KMS-11 (cell line): Measurements from ENCODE around the gene CFAP92.

Source experiments
- H2AFZ ChIP-seq: fragments of 200-600 bp; sonication (generic); 2 replicates; pipeline ENCODE4 v1.6.1; 2016; ENCODE audit warnings: antibody characterized with exemption, mixed run types, low read depth
- H3K27ac ChIP-seq: fragments of 200-600 bp; sonication (generic); 2 replicates; pipeline ENCODE4 v1.6.1; 2016; ENCODE audit warnings: mild to moderate bottlenecking, mixed run types
- H3K27me3 ChIP-seq: fragments of 200-600 bp; sonication (generic); 2 replicates; pipeline ENCODE4 v1.6.1; 2017; ENCODE audit warnings: mild to moderate bottlenecking, low read depth, mixed run types, moderate library complexity; ENCODE audit not compliant: insufficient read depth
- H3K36me3 ChIP-seq: fragments of 200-600 bp; sonication (generic); 2 replicates; pipeline ENCODE4 v1.6.1; 2017; ENCODE audit warnings: mild to moderate bottlenecking, mixed run types; ENCODE audit not compliant: insufficient read depth
- H3K4me1 ChIP-seq: fragments of 200-600 bp; sonication (generic); 2 replicates; pipeline ENCODE4 v1.6.1; 2016; ENCODE audit warnings: mild to moderate bottlenecking, low read depth, mixed run types; ENCODE audit not compliant: poor library complexity, severe bottlenecking
- H3K4me2 ChIP-seq: fragments of 200-600 bp; sonication (generic); 2 replicates; pipeline ENCODE4 v1.7.0; 2016; ENCODE audit warnings: mild to moderate bottlenecking, mixed run types
- H3K4me3 ChIP-seq: fragments of 200-600 bp; sonication (generic); IDR thresholded peaks from 2 replicates; pipeline ENCODE4 v1.6.1; 2017; ENCODE audit warnings: low read depth, low read length, mixed read lengths; ENCODE audit not compliant: insufficient read depth
- H3K79me2 ChIP-seq: fragments of 200-600 bp; sonication (generic); 2 replicates; pipeline ENCODE4 v1.6.1; 2016; ENCODE audit warnings: low read depth, mixed run types; ENCODE audit not compliant: insufficient read depth
- H3K9ac ChIP-seq: fragments of 200-600 bp; sonication (generic); 2 replicates; pipeline ENCODE4 v1.6.1; 2016; ENCODE audit warnings: mild to moderate bottlenecking, mixed run types
- H4K20me1 ChIP-seq: fragments of 200-600 bp; sonication (generic); 2 replicates; pipeline ENCODE4 v1.6.1; 2016; ENCODE audit warnings: mild to moderate bottlenecking, mixed run types; ENCODE audit not compliant: insufficient read depth
- TF ChIP-seq, protein P1 (sequence below): fragments of 200-600 bp; sonication (generic); conservative IDR thresholded peaks from 2 replicates; pipeline ENCODE4 v1.6.1; 2017; ENCODE audit warnings: low read depth, mild to moderate bottlenecking, antibody characterized with exemption, low read length, moderate library complexity, mixed read lengths

CFAP92 gene

DNA sequence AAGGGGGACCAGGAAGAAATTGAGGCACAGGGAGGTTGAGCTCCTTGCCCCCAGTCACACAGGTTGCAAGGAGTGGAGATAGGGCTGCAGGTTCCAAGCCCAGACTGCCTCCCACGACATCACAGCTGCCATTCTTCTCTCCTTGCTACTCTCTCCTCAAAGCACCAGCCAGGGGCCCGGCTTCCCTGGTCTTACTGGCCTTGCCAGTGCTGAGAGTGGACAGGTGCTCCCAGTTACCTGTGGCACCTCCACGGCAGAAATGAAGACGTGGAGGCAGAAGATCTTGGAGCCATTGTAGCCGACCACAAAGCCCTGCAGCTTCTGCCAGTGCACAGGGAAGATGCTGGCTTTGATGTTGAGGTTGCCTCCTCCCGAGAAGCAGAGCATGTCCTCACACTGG lies 132.4 kb downstream of the CFAP92 start:
- TF ChIP-seq, protein P1, sequence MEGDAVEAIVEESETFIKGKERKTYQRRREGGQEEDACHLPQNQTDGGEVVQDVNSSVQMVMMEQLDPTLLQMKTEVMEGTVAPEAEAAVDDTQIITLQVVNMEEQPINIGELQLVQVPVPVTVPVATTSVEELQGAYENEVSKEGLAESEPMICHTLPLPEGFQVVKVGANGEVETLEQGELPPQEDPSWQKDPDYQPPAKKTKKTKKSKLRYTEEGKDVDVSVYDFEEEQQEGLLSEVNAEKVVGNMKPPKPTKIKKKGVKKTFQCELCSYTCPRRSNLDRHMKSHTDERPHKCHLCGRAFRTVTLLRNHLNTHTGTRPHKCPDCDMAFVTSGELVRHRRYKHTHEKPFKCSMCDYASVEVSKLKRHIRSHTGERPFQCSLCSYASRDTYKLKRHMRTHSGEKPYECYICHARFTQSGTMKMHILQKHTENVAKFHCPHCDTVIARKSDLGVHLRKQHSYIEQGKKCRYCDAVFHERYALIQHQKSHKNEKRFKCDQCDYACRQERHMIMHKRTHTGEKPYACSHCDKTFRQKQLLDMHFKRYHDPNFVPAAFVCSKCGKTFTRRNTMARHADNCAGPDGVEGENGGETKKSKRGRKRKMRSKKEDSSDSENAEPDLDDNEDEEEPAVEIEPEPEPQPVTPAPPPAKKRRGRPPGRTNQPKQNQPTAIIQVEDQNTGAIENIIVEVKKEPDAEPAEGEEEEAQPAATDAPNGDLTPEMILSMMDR, result no peak
- Histone ChIP-seq H4K20me1 (no peaks in the 10 kb centered on the region), H3K9ac (no peak overlapping the region), H3K4me2 (no peak overlapping the region), H3K79me2 (no peaks in the 10 kb centered on the region), H3K36me3 (no peaks in the 10 kb centered on the region), H3K27me3 (no peaks in the 10 kb centered on the region), H3K27ac (no peak overlapping the region), H3K4me1 (no peaks in the 10 kb centered on the region), H2AFZ (no peak overlapping the region), H3K4me3 (no peak overlapping the region)
